Right lobe of liver (tissue), 4 donors: ENCODE measurements around the gene HECW1.
A peak's percentile ranks its signal among the peaks of the same experiment; 100 is the strongest.

ENCODE experiments used
- CTCF ChIP-seq, 4 donors: fragments of 200-600 bp in 3 of 4; fragments of 450-650 bp in 1 of 4; IDR thresholded peaks; one replicate each; pipeline versions ENCODE4 v1.5.1 to v1.8.0; 2016 to 2022; ENCODE audit warnings: antibody characterized with exemption in 4 of 4, mild to moderate bottlenecking in 2 of 4
- POLR2A ChIP-seq: fragments of 450-650 bp; IDR thresholded peaks from one replicate; pipeline ENCODE4 v1.6.1; 2017; ENCODE audit warnings: antibody characterized with exemption, mild to moderate bottlenecking
- donor health status: DM: no; HTN: no; CAD: no.
- donor health status: DM: no; HTN: no; CAD: no.
- donor health status: DM: no; HTN: yes; CAD: no.

GRCh38 chr7:43071604-43072003 is 40.8 kb upstream of the HECW1 start:
- TF ChIP-seq POLR2A = no peak
- TF ChIP-seq CTCF (IDR thresholded peaks at IDR 0.05) = peak in 1 of 4 donors; percentile 7
